WI38 (cell line): ENCODE results near the gene DBI.

ENCODE experiments used
- H3K4me3 ChIP-seq: 2 replicates; pipeline ENCODE4 v1.5.1; 2011; ENCODE audit warnings: low read depth, mild to moderate bottlenecking, control low read depth, low read length
- CTCF ChIP-seq: IDR thresholded peaks from 2 replicates; pipeline ENCODE4 v1.5.1; 2012; ENCODE audit warnings: low read depth, mild to moderate bottlenecking, control low read depth, low read length

DBI gene

GRCh38 chr2:119376810-119377209, 10.0 kb downstream of the DBI start:
- TF ChIP-seq CTCF, result no peak
- no peak overlapping the region for H3K4me3 ChIP-seq

GRCh38 chr2:119377294-119377992, 10.7 kb downstream of the DBI start:
- no peak overlapping the region for H3K4me3 ChIP-seq
- no peak for TF ChIP-seq CTCF

- no peak for TF ChIP-seq CTCF
- H3K4me3 ChIP-seq, result no peak overlapping the region
These were observed 11.2 kb downstream of the DBI start for GRCh38 chr2:119377993-119378345.

GRCh38 chr2:119378566-119378965, 11.8 kb downstream of the DBI start:
- H3K4me3 ChIP-seq, result no peak overlapping the region
- TF ChIP-seq CTCF, result no peak

- H3K4me3 ChIP-seq, result no peak overlapping the region
- TF ChIP-seq CTCF, result no peak
These were observed 16.8 kb downstream of the DBI start for GRCh38 chr2:119383410-119384140.

GRCh38 chr2:119384971-119385370, 18.2 kb downstream of the DBI start:
- no peak overlapping the region for H3K4me3 ChIP-seq
- no peak for TF ChIP-seq CTCF

GRCh38 chr2:119385466-119385865, 18.7 kb downstream of the DBI start:
- TF ChIP-seq CTCF, result no peak
- H3K4me3 ChIP-seq, result no peak overlapping the region
